ENCODE data around the gene FHIT.

- TF ChIP-seq CTCF (conservative IDR thresholded peaks at IDR 0.05; ENCODE audit: low read depth, low read length) (no peak), EZH2 (IDR thresholded peaks at IDR 0.05; ENCODE audit: low read length, unreplicated experiment) (no peak)
Observed at GRCh38 chr3:59949311-59949710, 1301.9 kb downstream of the FHIT start.

Data from PC-3 (cell line).